ENCODE measurements around the gene ORM1.

ORM1 gene

GRCh38 chr9:114350636-114351401 lies 27.9 kb downstream of the ORM1 start:
- DNase-seq (ENCODE audit: low read depth in 1 of 2, low spot score in 1 of 2), result no peak
- H3K27ac ChIP-seq (replicated peaks), result no peak overlapping the region
- H3K4me3 ChIP-seq (replicated peaks; ENCODE audit: insufficient read depth, low read length), result no peak overlapping the region
- TF ChIP-seq POLR2AphosphoS5 (IDR thresholded peaks at IDR 0.05; ENCODE audit: low read depth) (no peak), CTCF (IDR thresholded peaks at IDR 0.05; ENCODE audit: insufficient read depth, low read length) (no peak), GABPA (IDR thresholded peaks at IDR 0.05; ENCODE audit: low read depth) (no peak), REST (IDR thresholded peaks at IDR 0.05; ENCODE audit: insufficient replicate concordance, low read depth) (no peak), SPI1 (IDR thresholded peaks at IDR 0.05; ENCODE audit: borderline replicate concordance, low read depth) (no peak)
- H3K27me3 ChIP-seq (ENCODE audit: insufficient read depth, poor library complexity, severe bottlenecking), result no peaks in the 10 kb centered on the region

- no peak overlapping the region for H3K27ac ChIP-seq (replicated peaks)
- no peak overlapping the region for H3K4me3 ChIP-seq (replicated peaks; ENCODE audit: insufficient read depth, low read length)
- DNase-seq (ENCODE audit: low read depth in 1 of 2, low spot score in 1 of 2), result no peak
- no peaks in the 10 kb centered on the region for H3K27me3 ChIP-seq (ENCODE audit: insufficient read depth, poor library complexity, severe bottlenecking)
- TF ChIP-seq GABPA (IDR thresholded peaks at IDR 0.05; ENCODE audit: low read depth) (no peak), POLR2AphosphoS5 (IDR thresholded peaks at IDR 0.05; ENCODE audit: low read depth) (no peak), SPI1 (IDR thresholded peaks at IDR 0.05; ENCODE audit: borderline replicate concordance, low read depth) (no peak), CTCF (IDR thresholded peaks at IDR 0.05; ENCODE audit: insufficient read depth, low read length) (no peak), REST (IDR thresholded peaks at IDR 0.05; ENCODE audit: insufficient replicate concordance, low read depth) (no peak)
Observed at GRCh38 chr9:114351932-114352331, 29.0 kb downstream of the ORM1 start.

GRCh38 chr9:114355821-114356220 lies 32.9 kb downstream of the ORM1 start:
- Histone ChIP-seq H3K4me3 (replicated peaks; ENCODE audit: insufficient read depth, low read length) (no peak overlapping the region), H3K27ac (replicated peaks) (no peak overlapping the region), H3K27me3 (ENCODE audit: insufficient read depth, poor library complexity, severe bottlenecking) (no peaks in the 10 kb centered on the region)
- no peak for DNase-seq (ENCODE audit: low read depth in 1 of 2, low spot score in 1 of 2)
- no peak for TF ChIP-seq GABPA (IDR thresholded peaks at IDR 0.05; ENCODE audit: low read depth)
- TF ChIP-seq SPI1 (IDR thresholded peaks at IDR 0.05; ENCODE audit: borderline replicate concordance, low read depth), result no peak
- no peak for TF ChIP-seq CTCF (IDR thresholded peaks at IDR 0.05; ENCODE audit: insufficient read depth, low read length)
- no peak for TF ChIP-seq POLR2AphosphoS5 (IDR thresholded peaks at IDR 0.05; ENCODE audit: low read depth)
- no peak for TF ChIP-seq REST (IDR thresholded peaks at IDR 0.05; ENCODE audit: insufficient replicate concordance, low read depth)

Data from HL-60 (cell line).